H54 (cell line): ENCODE measurements around the gene DPP6.

Experiments used
- DNase-seq: peaks from one replicate; pipeline ENCODE4 v3.0.0; 2011; ENCODE audit warnings: low spot score, mixed read lengths; ENCODE audit not compliant: insufficient read length
- FAIRE-seq: peaks from 3 replicates; lab custom pipeline; 2011; peaks lifted over from hg19 to GRCh38; lab: Jason Lieb, UNC
- POLR2A ChIP-seq: IDR thresholded peaks from 2 replicates; pipeline ENCODE4 v1.6.1; 2011; ENCODE audit warnings: low read depth, mild to moderate bottlenecking, low read length

The DPP6 gene

DNA sequence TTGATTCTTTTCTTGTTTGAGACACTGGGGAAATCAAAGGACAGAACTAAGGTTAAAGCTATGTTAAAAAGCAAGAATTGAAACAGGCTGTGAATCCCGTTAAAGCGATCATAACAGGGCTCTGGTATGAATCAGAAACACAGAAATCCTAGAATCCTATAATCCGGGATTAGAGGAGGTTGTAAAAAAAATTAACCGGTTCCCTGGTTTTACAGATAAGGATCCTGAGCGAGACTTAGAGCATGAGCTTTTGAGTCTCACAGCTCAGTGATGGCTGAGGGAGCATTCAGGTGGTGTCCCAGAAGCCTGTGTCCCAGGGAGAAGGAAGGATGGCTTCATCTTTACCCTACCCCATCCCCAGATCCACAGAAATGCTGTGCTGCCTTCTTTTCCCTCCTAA lies 489.4 kb downstream of the DPP6 start:
- no peak for DNase-seq
- TF ChIP-seq POLR2A, result no peak
- no peak for FAIRE-seq

- DNase-seq (no peak), FAIRE-seq (no peak)
- no peak for TF ChIP-seq POLR2A
Measured at GRCh38 chr7:154546946-154547587, 494.9 kb downstream of the DPP6 start.

DNA sequence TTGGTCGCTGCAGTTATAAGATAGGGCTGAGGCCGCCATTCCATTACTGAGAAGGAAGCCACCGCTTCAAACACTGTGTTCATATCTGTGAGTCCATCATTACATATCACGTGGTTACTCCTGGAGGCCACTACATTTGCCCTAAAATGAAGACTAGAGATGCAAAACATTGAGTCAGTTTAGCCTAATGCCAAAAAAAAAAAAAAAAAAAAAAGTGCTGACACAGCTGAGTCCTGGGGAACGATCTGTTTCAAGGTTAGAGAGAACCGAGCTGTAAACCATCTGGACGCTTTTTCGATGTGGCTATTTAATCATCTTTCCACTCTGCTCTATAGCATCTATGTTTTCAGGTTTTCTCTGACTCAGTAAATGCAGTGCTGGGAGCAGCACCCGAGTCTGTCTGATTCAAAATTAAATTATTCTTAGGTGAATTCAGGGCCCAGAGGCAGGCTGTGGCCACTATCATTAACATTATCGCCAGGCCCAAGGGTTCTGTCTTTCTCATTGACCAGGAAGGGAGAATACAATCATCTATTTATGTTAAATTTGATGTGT lies 501.6 kb downstream of the DPP6 start:
- FAIRE-seq, result no peak
- no peak for TF ChIP-seq POLR2A

GRCh38 chr7:154559454-154559853 lies 507.3 kb downstream of the DPP6 start:
- no peak for FAIRE-seq
- TF ChIP-seq POLR2A, result no peak
- no peak for DNase-seq

More for the DNA sequence above, 501.6 kb downstream of the DPP6 start:
- no peak for DNase-seq

- TF ChIP-seq POLR2A, result no peak
- DNase-seq (no peak), FAIRE-seq (no peak)
Measured at GRCh38 chr7:154564676-154565075, 512.5 kb downstream of the DPP6 start.

DNA sequence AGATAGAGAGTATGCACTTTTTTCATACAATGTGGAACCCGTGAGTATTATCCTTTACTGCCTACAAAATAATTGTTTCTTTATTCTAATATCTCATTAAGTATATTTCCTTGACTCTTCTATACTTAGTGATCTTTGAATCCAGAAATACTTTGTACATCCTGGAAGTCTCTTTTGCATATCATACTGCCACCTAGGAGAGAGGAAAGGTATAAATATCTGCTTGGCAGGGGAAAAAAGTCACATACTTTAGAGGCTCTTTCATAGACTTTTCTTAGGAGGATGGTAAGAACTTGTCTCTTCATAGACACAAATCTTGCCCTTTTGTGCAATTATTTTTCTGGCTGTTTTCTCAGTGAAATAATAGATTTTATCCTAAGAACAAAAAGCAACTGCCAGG lies 514.7 kb downstream of the DPP6 start:
- no peak for FAIRE-seq

GRCh38 chr7:154568346-154568745 lies 516.1 kb downstream of the DPP6 start:
- FAIRE-seq, result no peak
- no peak for TF ChIP-seq POLR2A
- DNase-seq, result no peak

More for the DNA sequence above, 514.7 kb downstream of the DPP6 start:
- TF ChIP-seq POLR2A, result no peak
- DNase-seq, result no peak

GRCh38 chr7:154569916-154570315 lies 517.7 kb downstream of the DPP6 start:
- FAIRE-seq, result no peak
- no peak for DNase-seq
- no peak for TF ChIP-seq POLR2A

- no peak for TF ChIP-seq POLR2A
- DNase-seq (no peak), FAIRE-seq (no peak)
Measured at GRCh38 chr7:154571772-154572171, 519.6 kb downstream of the DPP6 start.

DNA sequence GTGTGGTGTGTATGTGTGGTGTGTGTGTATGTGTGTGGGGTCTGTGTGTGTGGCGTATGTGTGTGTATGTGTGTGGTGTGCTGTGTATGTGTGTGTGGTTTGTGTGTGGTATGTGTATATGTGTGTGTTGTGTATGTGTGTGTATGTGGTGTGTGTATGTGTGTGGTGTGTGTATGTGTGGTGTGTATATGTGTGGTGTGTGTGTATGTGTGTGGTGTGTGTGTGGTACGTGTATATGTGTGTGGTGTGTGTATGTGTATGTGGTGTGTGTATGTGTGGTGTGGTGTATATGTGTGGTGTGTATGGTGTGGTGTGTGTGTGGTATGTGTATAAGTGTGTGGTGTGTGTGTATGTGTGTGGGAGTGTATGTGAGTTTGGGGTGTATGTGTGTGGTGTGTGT lies 522.0 kb downstream of the DPP6 start:
- no peak for FAIRE-seq
- TF ChIP-seq POLR2A, result no peak
- no peak for DNase-seq

DNA sequence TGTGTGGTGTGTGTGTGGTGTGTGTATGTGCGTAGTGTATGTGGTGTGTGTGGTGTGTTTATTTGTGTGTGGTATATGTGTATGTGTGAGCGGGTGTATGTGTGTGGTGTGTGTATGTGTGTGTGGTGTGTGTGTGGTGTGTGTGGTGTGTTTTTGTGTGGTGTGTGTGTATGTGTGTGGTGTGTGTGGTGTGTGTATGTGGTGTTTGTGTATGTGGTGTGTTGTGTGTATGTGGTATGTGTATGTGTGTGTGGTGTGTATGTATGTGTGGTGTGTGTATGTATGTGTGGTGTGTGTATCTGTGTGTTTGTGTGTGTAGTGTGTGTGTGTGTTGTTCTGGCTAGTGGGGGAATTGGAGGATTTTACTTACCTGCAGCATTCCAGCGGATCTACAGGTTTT lies 523.3 kb downstream of the DPP6 start:
- DNase-seq (no peak), FAIRE-seq (no peak)
- TF ChIP-seq POLR2A, result no peak

DNA sequence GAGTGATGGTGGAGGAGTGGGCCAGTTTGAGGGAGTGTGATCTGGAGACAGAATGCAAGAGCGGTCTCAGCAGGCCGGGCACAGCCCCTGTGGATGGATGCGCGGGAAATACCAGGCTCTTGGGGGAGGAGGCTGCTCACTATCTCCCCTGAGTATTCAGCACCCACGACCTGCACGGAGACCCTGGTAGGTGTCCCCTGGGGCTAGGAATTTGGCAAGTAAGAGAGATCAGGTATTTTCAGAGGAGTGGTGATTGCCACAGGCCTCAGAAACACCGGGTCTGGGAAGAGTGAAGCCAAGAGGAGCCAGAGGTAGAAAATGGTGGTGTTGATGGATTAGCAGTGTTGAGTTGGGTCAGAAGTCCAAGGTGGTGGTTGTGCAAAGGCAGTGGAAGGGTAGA lies 524.4 kb downstream of the DPP6 start:
- DNase-seq, result no peak
- no peak for FAIRE-seq
- no peak for TF ChIP-seq POLR2A

GRCh38 chr7:154577141-154577873 lies 525.1 kb downstream of the DPP6 start:
- FAIRE-seq, result no peak
- no peak for DNase-seq
- no peak for TF ChIP-seq POLR2A

- no peak for DNase-seq
- no peak for TF ChIP-seq POLR2A
- FAIRE-seq, result no peak
Measured at GRCh38 chr7:154578336-154578735, 526.1 kb downstream of the DPP6 start.
